Neural cell (in vitro differentiated cells): ENCODE measurements around the gene DNER. TPM values are rescaled to one million over a fixed set of nuclear protein-coding genes. Genes with fewer than 3 reads are reported as not detected.

ENCODE experiments used
- H2AFZ ChIP-seq: fragments of 200-600, 300-800 bp; sonication (generic), shearing (Covaris generic); 2 replicates; pipeline ENCODE4 v1.6.0; 2014; ENCODE audit warnings: low read depth, mild to moderate bottlenecking, antibody characterized with exemption, low read length, moderate library complexity
- H3F3A ChIP-seq: fragments of 200-600 bp; shearing (Covaris generic); 2 replicates; pipeline ENCODE4 v1.6.1; 2016; ENCODE audit warnings: mild to moderate bottlenecking, moderate library complexity, mixed read lengths, antibody characterized with exemption, low read length; ENCODE audit not compliant: insufficient read depth, poor library complexity, severe bottlenecking
- H3K27ac ChIP-seq: fragments of 200-600, 300-800 bp; sonication (generic), shearing (Covaris generic); 2 replicates; pipeline ENCODE4 v1.5.1; 2014; ENCODE audit warnings: mild to moderate bottlenecking, low read length, moderate library complexity
- H3K27me3 ChIP-seq: fragments of 300-800, 200-600 bp; sonication (generic), shearing (Covaris generic); 2 replicates; pipeline ENCODE4 v1.6.0; 2014; ENCODE audit warnings: mild to moderate bottlenecking, low read depth, low read length, moderate library complexity; ENCODE audit not compliant: insufficient read depth
- H3K36me3 ChIP-seq: fragments of 300-800, 200-600 bp; sonication (generic), shearing (Covaris generic); 2 replicates; pipeline ENCODE4 v1.5.1; 2014; ENCODE audit warnings: mild to moderate bottlenecking, antibody characterized with exemption, low read length, moderate library complexity; ENCODE audit not compliant: insufficient read depth
- H3K4me2 ChIP-seq: fragments of 300-800, 200-600 bp; sonication (generic), shearing (Covaris generic); 2 replicates; pipeline ENCODE4 v1.6.0; 2014; ENCODE audit warnings: mild to moderate bottlenecking, low read length
- H3K4me3 ChIP-seq: fragments of 300-800, 200-600 bp; sonication (generic), shearing (Covaris generic); 2 replicates; pipeline ENCODE4 v1.5.1; 2014; ENCODE audit warnings: mild to moderate bottlenecking, low read length, moderate library complexity
- H3K79me2 ChIP-seq: fragments of 200-600 bp; shearing (Covaris generic); replicated peaks from 2 replicates; pipeline ENCODE4 v1.6.0; 2014; ENCODE audit warnings: mild to moderate bottlenecking, low read length, moderate library complexity; ENCODE audit not compliant: insufficient read depth
- H3K9ac ChIP-seq: fragments of 300-800, 200-600 bp; sonication (generic), shearing (Covaris generic); 2 replicates; pipeline ENCODE4 v1.6.1; 2016; ENCODE audit warnings: mild to moderate bottlenecking, low read length, mixed read lengths
- H3K9me2 ChIP-seq: fragments of 200-600 bp; shearing (Covaris generic); 2 replicates; pipeline ENCODE4 v1.6.1; 2016; ENCODE audit warnings: mild to moderate bottlenecking, low read length, mixed read lengths; ENCODE audit not compliant: insufficient read depth
- H3K9me3 ChIP-seq: fragments of 200-600, 300-800 bp; sonication (generic), shearing (Covaris generic); 2 replicates; pipeline ENCODE4 v1.6.1; 2016; ENCODE audit warnings: mild to moderate bottlenecking, mixed run types, low read length, moderate library complexity, mixed read lengths
- H4K20me1 ChIP-seq: fragments of 200-600 bp; shearing (Covaris generic); 2 replicates; pipeline ENCODE4 v1.6.1; 2016; ENCODE audit warnings: mild to moderate bottlenecking, mixed run types; ENCODE audit not compliant: insufficient read depth
- EP300 ChIP-seq: fragments of 450-650 bp; conservative IDR thresholded peaks from 2 replicates; pipeline ENCODE4 v1.6.1; 2014; ENCODE audit warnings: antibody characterized with exemption, mild to moderate bottlenecking, moderate library complexity; ENCODE audit not compliant: poor library complexity, severe bottlenecking
- EZH2 ChIP-seq: fragments of 200-600, 300-800 bp; shearing (Covaris generic), sonication (generic); IDR thresholded peaks from 2 replicates; pipeline ENCODE4 v1.6.1; 2014; ENCODE audit warnings: antibody characterized with exemption, low read length, borderline replicate concordance, mild to moderate bottlenecking; ENCODE audit not compliant: insufficient read depth, poor library complexity, severe bottlenecking
- MXI1 ChIP-seq: fragments of 450-650 bp; conservative IDR thresholded peaks from 2 replicates; pipeline ENCODE4 v1.6.1; 2014; ENCODE audit warnings: antibody characterized with exemption, mild to moderate bottlenecking; ENCODE audit not compliant: poor library complexity, severe bottlenecking
- POLR2AphosphoS5 ChIP-seq: IDR thresholded peaks from 2 replicates; pipeline ENCODE4 v1.6.1; 2012
- RAD21 ChIP-seq: fragments of 450-650 bp; conservative IDR thresholded peaks from 2 replicates; pipeline ENCODE4 v1.6.1; 2014; ENCODE audit warnings: antibody characterized with exemption, mild to moderate bottlenecking, moderate library complexity
- SMC3 ChIP-seq: fragments of 450-650 bp; conservative IDR thresholded peaks from 2 replicates; pipeline ENCODE4 v1.6.1; 2014; ENCODE audit warnings: antibody characterized with exemption, mild to moderate bottlenecking, moderate library complexity; ENCODE audit not compliant: poor library complexity
- TAF1 ChIP-seq: IDR thresholded peaks from 2 replicates; pipeline ENCODE4 v1.6.1; 2012; ENCODE audit warnings: low read depth
- polyA plus RNA-seq: library from polyadenylated mRNA; depleted of rRNA; stranded (reverse); fragments of >200 nt; gene quantifications from 2 replicates; pipeline ENCODE4 v1.2.3, GENCODE V29; 2014
- TF ChIP-seq, protein P1 (sequence below): fragments of 450-650 bp; IDR thresholded peaks from 2 replicates; pipeline ENCODE4 v1.5.1; 2014; ENCODE audit warnings: antibody characterized with exemption, mild to moderate bottlenecking, moderate library complexity; ENCODE audit not compliant: poor library complexity, severe bottlenecking
- TF ChIP-seq, protein P2 (sequence below): IDR thresholded peaks from 2 replicates; pipeline ENCODE4 v1.6.1; 2012; ENCODE audit warnings: borderline replicate concordance

DNER gene
- polyA plus RNA-seq, 1 donor from 2014 or later: 310 TPM

DNA sequence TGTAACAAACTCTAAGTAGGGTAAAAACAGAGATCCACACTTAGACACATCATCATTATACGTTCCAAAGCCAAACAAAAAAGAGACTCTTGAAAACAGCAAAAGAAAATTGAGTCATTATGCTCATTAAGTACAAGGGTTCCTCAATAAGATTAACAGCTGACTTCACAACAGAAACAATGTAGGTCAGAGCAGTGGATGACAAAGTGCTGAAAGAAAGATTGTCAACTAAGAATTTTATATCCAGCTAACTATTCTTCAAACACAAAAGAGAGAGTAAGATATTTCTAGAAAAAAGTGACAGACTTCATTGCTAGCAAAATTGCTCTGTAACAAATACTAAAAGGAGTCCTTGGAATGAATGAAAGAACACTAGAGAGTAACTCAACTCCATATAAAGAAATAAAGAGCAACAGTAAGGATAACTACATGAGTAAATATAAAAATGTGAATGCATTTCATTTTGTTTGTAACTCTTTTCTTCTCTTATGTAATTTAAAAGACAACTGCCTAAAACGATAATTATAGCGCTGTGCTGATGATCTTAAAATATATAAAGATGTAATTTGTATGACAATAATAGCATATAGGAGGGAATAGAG, 23.8 kb upstream of the DNER start:
- Histone ChIP-seq H3K9me2 (no peaks in the 10 kb centered on the region), H3K27ac (no peak overlapping the region), H2AFZ (no peak overlapping the region), H3F3A (no peaks in the 10 kb centered on the region), H3K27me3 (no peaks in the 10 kb centered on the region), H3K36me3 (no peaks in the 10 kb centered on the region), H3K4me3 (no peak overlapping the region), H3K9me3 (peaks cover 4% of the 10 kb centered on the region), H3K4me2 (no peak overlapping the region), H3K9ac (no peak overlapping the region), H4K20me1 (no peaks in the 10 kb centered on the region), H3K79me2 (no peaks in the 10 kb centered on the region)
- TF ChIP-seq EZH2 (no peak), EP300 (no peak), TAF1 (no peak), MXI1 (no peak)

- Histone ChIP-seq H3K9me2 (no peaks in the 10 kb centered on the region), H3K9me3 (peaks cover 4% of the 10 kb centered on the region), H3F3A (no peaks in the 10 kb centered on the region), H3K4me3 (no peak overlapping the region), H3K79me2 (no peaks in the 10 kb centered on the region), H3K36me3 (no peaks in the 10 kb centered on the region), H3K9ac (no peak overlapping the region), H2AFZ (no peak overlapping the region), H3K27ac (no peak overlapping the region), H3K4me2 (no peak overlapping the region), H3K27me3 (no peaks in the 10 kb centered on the region), H4K20me1 (no peaks in the 10 kb centered on the region)
- TF ChIP-seq EZH2: no peak
- no peak for TF ChIP-seq RAD21
- TF ChIP-seq, protein P1, sequence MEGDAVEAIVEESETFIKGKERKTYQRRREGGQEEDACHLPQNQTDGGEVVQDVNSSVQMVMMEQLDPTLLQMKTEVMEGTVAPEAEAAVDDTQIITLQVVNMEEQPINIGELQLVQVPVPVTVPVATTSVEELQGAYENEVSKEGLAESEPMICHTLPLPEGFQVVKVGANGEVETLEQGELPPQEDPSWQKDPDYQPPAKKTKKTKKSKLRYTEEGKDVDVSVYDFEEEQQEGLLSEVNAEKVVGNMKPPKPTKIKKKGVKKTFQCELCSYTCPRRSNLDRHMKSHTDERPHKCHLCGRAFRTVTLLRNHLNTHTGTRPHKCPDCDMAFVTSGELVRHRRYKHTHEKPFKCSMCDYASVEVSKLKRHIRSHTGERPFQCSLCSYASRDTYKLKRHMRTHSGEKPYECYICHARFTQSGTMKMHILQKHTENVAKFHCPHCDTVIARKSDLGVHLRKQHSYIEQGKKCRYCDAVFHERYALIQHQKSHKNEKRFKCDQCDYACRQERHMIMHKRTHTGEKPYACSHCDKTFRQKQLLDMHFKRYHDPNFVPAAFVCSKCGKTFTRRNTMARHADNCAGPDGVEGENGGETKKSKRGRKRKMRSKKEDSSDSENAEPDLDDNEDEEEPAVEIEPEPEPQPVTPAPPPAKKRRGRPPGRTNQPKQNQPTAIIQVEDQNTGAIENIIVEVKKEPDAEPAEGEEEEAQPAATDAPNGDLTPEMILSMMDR: no peak
- TF ChIP-seq MXI1: no peak
- TF ChIP-seq SMC3: no peak
- no peak for TF ChIP-seq POLR2AphosphoS5
- TF ChIP-seq, protein P2, sequence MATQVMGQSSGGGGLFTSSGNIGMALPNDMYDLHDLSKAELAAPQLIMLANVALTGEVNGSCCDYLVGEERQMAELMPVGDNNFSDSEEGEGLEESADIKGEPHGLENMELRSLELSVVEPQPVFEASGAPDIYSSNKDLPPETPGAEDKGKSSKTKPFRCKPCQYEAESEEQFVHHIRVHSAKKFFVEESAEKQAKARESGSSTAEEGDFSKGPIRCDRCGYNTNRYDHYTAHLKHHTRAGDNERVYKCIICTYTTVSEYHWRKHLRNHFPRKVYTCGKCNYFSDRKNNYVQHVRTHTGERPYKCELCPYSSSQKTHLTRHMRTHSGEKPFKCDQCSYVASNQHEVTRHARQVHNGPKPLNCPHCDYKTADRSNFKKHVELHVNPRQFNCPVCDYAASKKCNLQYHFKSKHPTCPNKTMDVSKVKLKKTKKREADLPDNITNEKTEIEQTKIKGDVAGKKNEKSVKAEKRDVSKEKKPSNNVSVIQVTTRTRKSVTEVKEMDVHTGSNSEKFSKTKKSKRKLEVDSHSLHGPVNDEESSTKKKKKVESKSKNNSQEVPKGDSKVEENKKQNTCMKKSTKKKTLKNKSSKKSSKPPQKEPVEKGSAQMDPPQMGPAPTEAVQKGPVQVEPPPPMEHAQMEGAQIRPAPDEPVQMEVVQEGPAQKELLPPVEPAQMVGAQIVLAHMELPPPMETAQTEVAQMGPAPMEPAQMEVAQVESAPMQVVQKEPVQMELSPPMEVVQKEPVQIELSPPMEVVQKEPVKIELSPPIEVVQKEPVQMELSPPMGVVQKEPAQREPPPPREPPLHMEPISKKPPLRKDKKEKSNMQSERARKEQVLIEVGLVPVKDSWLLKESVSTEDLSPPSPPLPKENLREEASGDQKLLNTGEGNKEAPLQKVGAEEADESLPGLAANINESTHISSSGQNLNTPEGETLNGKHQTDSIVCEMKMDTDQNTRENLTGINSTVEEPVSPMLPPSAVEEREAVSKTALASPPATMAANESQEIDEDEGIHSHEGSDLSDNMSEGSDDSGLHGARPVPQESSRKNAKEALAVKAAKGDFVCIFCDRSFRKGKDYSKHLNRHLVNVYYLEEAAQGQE: no peak
- no peak for TF ChIP-seq TAF1
- TF ChIP-seq EP300: no peak
Observed at GRCh38 chr2:229734410-229734809, 20.1 kb upstream of the DNER start.
